Measurements from ENCODE around the gene ZNF428.

ZNF428 gene

DNA sequence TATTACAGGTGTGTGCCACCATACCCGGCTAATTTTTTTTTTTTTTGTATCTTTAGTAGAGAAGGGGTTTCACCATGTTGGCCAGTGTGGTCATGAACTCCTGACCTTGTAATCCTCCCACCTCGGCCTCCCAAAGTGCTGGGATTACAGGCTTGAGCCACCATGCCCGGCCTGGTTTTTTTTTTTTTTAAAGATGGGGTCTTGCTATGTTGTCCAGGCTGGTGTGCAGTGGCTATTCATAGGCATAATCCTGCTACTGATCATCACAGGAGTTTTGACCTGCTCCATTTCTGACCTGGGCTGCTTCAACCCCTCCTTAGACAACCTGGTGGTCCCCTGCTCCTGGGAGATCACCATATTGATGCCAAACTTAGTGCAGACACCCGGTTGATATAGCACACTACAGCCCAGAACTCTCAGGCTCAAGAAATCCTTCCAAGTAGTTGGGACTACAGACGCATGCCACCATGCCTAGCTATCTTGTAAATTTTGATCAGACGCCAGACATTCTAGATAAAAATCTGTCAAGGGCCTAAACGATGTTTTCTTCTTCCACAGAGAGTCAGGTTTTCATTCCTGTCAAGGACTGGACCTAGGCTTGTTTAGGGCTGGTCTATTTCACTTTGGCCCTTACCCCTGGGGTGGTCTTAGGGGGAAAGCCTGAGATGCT, 41.0 kb upstream of the ZNF428 start:
- H4K8ac ChIP-seq (ENCODE audit: low read depth, low read length), result no peak overlapping the region
- H3K14ac ChIP-seq (ENCODE audit: low read length), result no peak overlapping the region
- no peaks in the 10 kb centered on the region for H3K79me1 ChIP-seq (ENCODE audit: low read length)
- no peaks in the 10 kb centered on the region for H3K79me2 ChIP-seq (ENCODE audit: control insufficient read depth, insufficient read depth, low read length, poor library complexity)
- H4K12ac ChIP-seq (ENCODE audit: low read depth, low read length), result no peak overlapping the region
- H3K18ac ChIP-seq (ENCODE audit: low read length), result no peak overlapping the region
- no peak overlapping the region for H3K23ac ChIP-seq (ENCODE audit: low read length)
- H2AK5ac ChIP-seq (ENCODE audit: low read length), result no peak overlapping the region
- no CpG with 5 or more reads among the region's 7 CpGs for WGBS (ENCODE audit: extremely low coverage, insufficient coverage, insufficient read length)
- H3K4me2 ChIP-seq (ENCODE audit: low read length), result no peak overlapping the region
- no peak overlapping the region for H3K4ac ChIP-seq (ENCODE audit: low read depth, low read length)
- H3K4me1 ChIP-seq (ENCODE audit: control insufficient read depth in 1 of 2, insufficient read depth in 2 of 2, low read length in 2 of 2), result no peaks in the 10 kb centered on the region
- no peak overlapping the region for H3K27ac ChIP-seq (ENCODE audit: low read depth, low read length)
- peaks cover 3% of the 10 kb centered on the region for H3K9me3 ChIP-seq (ENCODE audit: insufficient read depth, low read depth, low read length)
- no peaks in the 10 kb centered on the region for H3K27me3 ChIP-seq (ENCODE audit: insufficient read depth, low read length)
- no peak overlapping the region for H3K4me3 ChIP-seq (ENCODE audit: low read depth, low read length)
- peaks cover 0 to 6% of the 10 kb centered on the region in 2 experiments for H3K36me3 ChIP-seq (ENCODE audit: control insufficient read depth in 1 of 2, insufficient read depth in 2 of 2, low read length in 2 of 2)
- no peak for DNase-seq
- no peak overlapping the region for H2BK5ac ChIP-seq (ENCODE audit: low read depth, low read length, poor library complexity)
- no peak overlapping the region for H4K91ac ChIP-seq (ENCODE audit: low read depth, low read length)
- no peak overlapping the region for H2BK12ac ChIP-seq (ENCODE audit: low read length)
- H2BK120ac ChIP-seq (ENCODE audit: insufficient read depth, low read length, poor library complexity), result no peak overlapping the region
- H3K9ac ChIP-seq (ENCODE audit: low read length), result no peak overlapping the region
- no peak overlapping the region for H2AFZ ChIP-seq (ENCODE audit: insufficient read depth, low read length, poor library complexity)

- Histone ChIP-seq H2AFZ (ENCODE audit: insufficient read depth, low read length, poor library complexity) (no peak overlapping the region), H3K36me3 (ENCODE audit: control insufficient read depth in 1 of 2, insufficient read depth in 2 of 2, low read length in 2 of 2) (peaks cover 5 to 6% of the 10 kb centered on the region in 2 experiments), H3K23ac (ENCODE audit: low read length) (no peak overlapping the region), H3K9ac (ENCODE audit: low read length) (no peak overlapping the region), H3K4me1 (ENCODE audit: control insufficient read depth in 1 of 2, insufficient read depth in 2 of 2, low read length in 2 of 2) (no peaks in the 10 kb centered on the region), H2BK120ac (ENCODE audit: insufficient read depth, low read length, poor library complexity) (no peak overlapping the region), H3K79me2 (ENCODE audit: control insufficient read depth, insufficient read depth, low read length, poor library complexity) (no peaks in the 10 kb centered on the region), H3K9me3 (ENCODE audit: insufficient read depth, low read depth, low read length) (peaks cover 2% of the 10 kb centered on the region), H3K79me1 (ENCODE audit: low read length) (no peaks in the 10 kb centered on the region), H4K8ac (ENCODE audit: low read depth, low read length) (no peak overlapping the region), H3K18ac (ENCODE audit: low read length) (no peak overlapping the region), H3K27me3 (ENCODE audit: insufficient read depth, low read length) (no peaks in the 10 kb centered on the region), H2BK5ac (ENCODE audit: low read depth, low read length, poor library complexity) (no peak overlapping the region), H4K91ac (ENCODE audit: low read depth, low read length) (no peak overlapping the region), H4K12ac (ENCODE audit: low read depth, low read length) (no peak overlapping the region), H3K4me3 (ENCODE audit: low read depth, low read length) (no peak overlapping the region), H2BK12ac (ENCODE audit: low read length) (no peak overlapping the region), H3K27ac (ENCODE audit: low read depth, low read length) (no peak overlapping the region), H3K14ac (ENCODE audit: low read length) (no peak overlapping the region), H2AK5ac (ENCODE audit: low read length) (no peak overlapping the region), H3K4ac (ENCODE audit: low read depth, low read length) (no peak overlapping the region), H3K4me2 (ENCODE audit: low read length) (no peak overlapping the region)
- DNase-seq, result no peak
- WGBS (ENCODE audit: extremely low coverage, insufficient coverage, insufficient read length), result no CpG with 5 or more reads among the region's 8 CpGs
These were observed 39.1 kb upstream of the ZNF428 start for GRCh38 chr19:43658494-43658893.

DNA sequence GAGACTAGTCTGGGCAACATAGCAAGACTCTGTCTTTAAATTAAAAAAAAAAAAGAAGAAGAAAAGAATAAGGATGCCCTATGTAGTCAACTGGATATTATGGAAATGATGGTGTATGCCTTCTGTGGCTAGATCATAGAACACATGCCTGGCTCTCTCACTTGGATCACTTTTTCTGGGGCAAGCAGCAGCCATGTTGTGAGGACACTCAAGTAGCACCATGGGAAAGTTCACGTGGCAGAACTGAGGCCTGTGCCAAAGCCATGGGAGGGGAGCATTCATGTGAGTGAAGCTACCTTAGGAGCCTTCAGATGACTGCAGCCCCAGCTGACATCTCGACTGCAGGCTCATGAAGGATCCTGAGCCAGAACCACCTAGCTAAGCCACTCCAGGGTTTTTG, 38.6 kb upstream of the ZNF428 start:
- no peaks in the 10 kb centered on the region for H3K79me1 ChIP-seq (ENCODE audit: low read length)
- no peaks in the 10 kb centered on the region for H3K79me2 ChIP-seq (ENCODE audit: control insufficient read depth, insufficient read depth, low read length, poor library complexity)
- no peak overlapping the region for H3K4me2 ChIP-seq (ENCODE audit: low read length)
- H2AFZ ChIP-seq (ENCODE audit: insufficient read depth, low read length, poor library complexity), result no peak overlapping the region
- H2BK12ac ChIP-seq (ENCODE audit: low read length), result no peak overlapping the region
- peaks cover 2% of the 10 kb centered on the region for H3K9me3 ChIP-seq (ENCODE audit: insufficient read depth, low read depth, low read length)
- no peaks in the 10 kb centered on the region for H3K27me3 ChIP-seq (ENCODE audit: insufficient read depth, low read length)
- no peak overlapping the region for H3K4me3 ChIP-seq (ENCODE audit: low read depth, low read length)
- H4K12ac ChIP-seq (ENCODE audit: low read depth, low read length), result no peak overlapping the region
- no peak overlapping the region for H3K14ac ChIP-seq (ENCODE audit: low read length)
- WGBS (ENCODE audit: extremely low coverage, insufficient coverage, insufficient read length), result no CpG with 5 or more reads among the region's 2 CpGs
- no peak overlapping the region for H3K9ac ChIP-seq (ENCODE audit: low read length)
- H3K4ac ChIP-seq (ENCODE audit: low read depth, low read length), result no peak overlapping the region
- H3K4me1 ChIP-seq (ENCODE audit: control insufficient read depth in 1 of 2, insufficient read depth in 2 of 2, low read length in 2 of 2), result no peaks in the 10 kb centered on the region
- H2BK5ac ChIP-seq (ENCODE audit: low read depth, low read length, poor library complexity), result no peak overlapping the region
- DNase-seq, result no peak
- no peak overlapping the region for H2AK5ac ChIP-seq (ENCODE audit: low read length)
- no peak overlapping the region for H4K91ac ChIP-seq (ENCODE audit: low read depth, low read length)
- H3K36me3 ChIP-seq (ENCODE audit: control insufficient read depth in 1 of 2, insufficient read depth in 2 of 2, low read length in 2 of 2), result peaks cover 5 to 6% of the 10 kb centered on the region in 2 experiments
- H4K8ac ChIP-seq (ENCODE audit: low read depth, low read length), result no peak overlapping the region
- no peak overlapping the region for H2BK120ac ChIP-seq (ENCODE audit: insufficient read depth, low read length, poor library complexity)
- H3K23ac ChIP-seq (ENCODE audit: low read length), result no peak overlapping the region
- no peak overlapping the region for H3K18ac ChIP-seq (ENCODE audit: low read length)
- no peak overlapping the region for H3K27ac ChIP-seq (ENCODE audit: low read depth, low read length)

GRCh38 chr19:43656436-43656835, 37.0 kb upstream of the ZNF428 start:
- Histone ChIP-seq H3K18ac (ENCODE audit: low read length) (no peak overlapping the region), H3K9me3 (ENCODE audit: insufficient read depth, low read depth, low read length) (peaks cover 2% of the 10 kb centered on the region), H4K91ac (ENCODE audit: low read depth, low read length) (no peak overlapping the region), H3K27me3 (ENCODE audit: insufficient read depth, low read length) (no peaks in the 10 kb centered on the region), H2BK5ac (ENCODE audit: low read depth, low read length, poor library complexity) (no peak overlapping the region), H3K4me1 (ENCODE audit: control insufficient read depth in 1 of 2, insufficient read depth in 2 of 2, low read length in 2 of 2) (no peaks in the 10 kb centered on the region), H2BK12ac (ENCODE audit: low read length) (no peak overlapping the region), H3K27ac (ENCODE audit: low read depth, low read length) (no peak overlapping the region), H3K79me2 (ENCODE audit: control insufficient read depth, insufficient read depth, low read length, poor library complexity) (no peaks in the 10 kb centered on the region), H3K36me3 (ENCODE audit: control insufficient read depth in 1 of 2, insufficient read depth in 2 of 2, low read length in 2 of 2) (peaks cover 5 to 6% of the 10 kb centered on the region in 2 experiments), H3K4ac (ENCODE audit: low read depth, low read length) (no peak overlapping the region), H4K12ac (ENCODE audit: low read depth, low read length) (no peak overlapping the region), H2AK5ac (ENCODE audit: low read length) (no peak overlapping the region), H3K79me1 (ENCODE audit: low read length) (no peaks in the 10 kb centered on the region), H3K9ac (ENCODE audit: low read length) (no peak overlapping the region), H3K4me3 (ENCODE audit: low read depth, low read length) (no peak overlapping the region), H2BK120ac (ENCODE audit: insufficient read depth, low read length, poor library complexity) (no peak overlapping the region), H4K8ac (ENCODE audit: low read depth, low read length) (no peak overlapping the region), H2AFZ (ENCODE audit: insufficient read depth, low read length, poor library complexity) (no peak overlapping the region), H3K4me2 (ENCODE audit: low read length) (no peak overlapping the region), H3K23ac (ENCODE audit: low read length) (no peak overlapping the region), H3K14ac (ENCODE audit: low read length) (no peak overlapping the region)
- WGBS (ENCODE audit: extremely low coverage, insufficient coverage, insufficient read length), result no CpG with 5 or more reads among the region's 6 CpGs
- no peak for DNase-seq

All from trophoblast cell (in vitro differentiated cells and primary cell).